ENCODE measurements around the gene FOXF1.

- TF ChIP-seq, protein P1, sequence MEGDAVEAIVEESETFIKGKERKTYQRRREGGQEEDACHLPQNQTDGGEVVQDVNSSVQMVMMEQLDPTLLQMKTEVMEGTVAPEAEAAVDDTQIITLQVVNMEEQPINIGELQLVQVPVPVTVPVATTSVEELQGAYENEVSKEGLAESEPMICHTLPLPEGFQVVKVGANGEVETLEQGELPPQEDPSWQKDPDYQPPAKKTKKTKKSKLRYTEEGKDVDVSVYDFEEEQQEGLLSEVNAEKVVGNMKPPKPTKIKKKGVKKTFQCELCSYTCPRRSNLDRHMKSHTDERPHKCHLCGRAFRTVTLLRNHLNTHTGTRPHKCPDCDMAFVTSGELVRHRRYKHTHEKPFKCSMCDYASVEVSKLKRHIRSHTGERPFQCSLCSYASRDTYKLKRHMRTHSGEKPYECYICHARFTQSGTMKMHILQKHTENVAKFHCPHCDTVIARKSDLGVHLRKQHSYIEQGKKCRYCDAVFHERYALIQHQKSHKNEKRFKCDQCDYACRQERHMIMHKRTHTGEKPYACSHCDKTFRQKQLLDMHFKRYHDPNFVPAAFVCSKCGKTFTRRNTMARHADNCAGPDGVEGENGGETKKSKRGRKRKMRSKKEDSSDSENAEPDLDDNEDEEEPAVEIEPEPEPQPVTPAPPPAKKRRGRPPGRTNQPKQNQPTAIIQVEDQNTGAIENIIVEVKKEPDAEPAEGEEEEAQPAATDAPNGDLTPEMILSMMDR (IDR thresholded peaks at IDR 0.05), result no peak
- TF ChIP-seq POLR2A (IDR thresholded peaks at IDR 0.05), result peak; percentile 64
Measured at GRCh38 chr16:86554917-86555703, 44.8 kb downstream of the FOXF1 start, which contains the start of gene MTHFSD.

Measured in right lobe of liver (tissue), 4 donors.